Spleen (tissue), 7 donors: Measurements from ENCODE around the gene ACYP1.

Source experiments
- POLR2A ChIP-seq, 3 donors: fragments of 450-650 bp; IDR thresholded peaks; one replicate each; pipeline ENCODE4 v1.5.1; 2017; ENCODE audit warnings: antibody characterized with exemption in 3 of 3, mild to moderate bottlenecking in 1 of 3
- POLR2AphosphoS5 ChIP-seq, 3 donors: sonication (generic); formaldehyde crosslinking; IDR thresholded peaks; one replicate each; pipeline ENCODE4 v1.5.1; 2017; ENCODE audit warnings: antibody characterized with exemption in 3 of 3
- TF ChIP-seq, protein P1 (sequence below), 11 experiments: fragments of 200-600 bp in 7 of 11; fragments of 450-650 bp in 4 of 11; sonication (generic) in 4 of 11; IDR thresholded peaks in 8 of 11; conservative IDR thresholded peaks in 3 of 11; 1 replicate in 7 of 11; 2 replicates in 4 of 11; pipeline versions ENCODE4 v1.4.0 to v1.8.0; 2016 to 2021; ENCODE audit warnings: antibody characterized with exemption in 11 of 11, inconsistent platforms in 4 of 11, mild to moderate bottlenecking in 1 of 11
- donor health status: DM: no; HTN: no; CAD: no; lungs with moderate emphysema.
- donor health status: DM: no; HTN: no; CAD: no.
- donor health status: DM: no; HTN: no; CAD: no.

DNA sequence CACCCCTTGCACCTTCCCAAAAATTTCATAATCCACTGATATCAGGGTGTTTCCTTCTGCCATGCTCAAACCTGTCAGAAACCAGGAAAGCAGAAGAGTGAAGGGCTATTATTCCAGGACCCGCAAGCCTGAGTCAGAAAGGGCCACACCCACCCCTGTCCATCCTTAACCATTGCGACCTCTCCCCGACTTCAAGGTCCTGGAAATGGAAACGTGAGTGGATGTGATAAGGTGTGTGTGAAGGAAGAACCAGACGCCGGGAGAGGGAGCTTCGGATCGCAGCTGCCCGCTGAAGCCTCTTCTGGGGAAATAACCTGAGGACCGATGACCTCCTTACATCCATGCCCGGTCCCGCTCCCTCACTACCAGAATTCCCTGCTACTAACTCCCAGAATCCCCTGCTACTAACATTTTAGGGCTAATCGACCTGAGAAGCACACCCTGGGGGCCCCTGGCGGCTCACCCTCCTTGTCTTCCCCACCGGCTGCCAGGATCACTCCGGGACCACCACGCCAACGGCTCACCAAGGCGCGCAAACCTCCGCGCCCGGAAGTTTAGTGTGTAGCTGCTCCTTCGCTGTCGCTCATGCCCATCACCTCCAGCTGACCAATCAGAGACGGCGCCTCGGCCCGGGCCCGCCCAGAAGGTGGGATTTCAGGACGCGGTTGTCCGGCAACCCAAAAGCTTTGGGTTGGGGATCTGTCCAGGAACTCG, at the start of gene ACYP1:
- TF ChIP-seq POLR2A (IDR thresholded peaks at IDR 0.05) (no peak), POLR2AphosphoS5 (IDR thresholded peaks at IDR 0.05) (peak; percentile 78 to 85 (median 82))
- TF ChIP-seq, protein P1, sequence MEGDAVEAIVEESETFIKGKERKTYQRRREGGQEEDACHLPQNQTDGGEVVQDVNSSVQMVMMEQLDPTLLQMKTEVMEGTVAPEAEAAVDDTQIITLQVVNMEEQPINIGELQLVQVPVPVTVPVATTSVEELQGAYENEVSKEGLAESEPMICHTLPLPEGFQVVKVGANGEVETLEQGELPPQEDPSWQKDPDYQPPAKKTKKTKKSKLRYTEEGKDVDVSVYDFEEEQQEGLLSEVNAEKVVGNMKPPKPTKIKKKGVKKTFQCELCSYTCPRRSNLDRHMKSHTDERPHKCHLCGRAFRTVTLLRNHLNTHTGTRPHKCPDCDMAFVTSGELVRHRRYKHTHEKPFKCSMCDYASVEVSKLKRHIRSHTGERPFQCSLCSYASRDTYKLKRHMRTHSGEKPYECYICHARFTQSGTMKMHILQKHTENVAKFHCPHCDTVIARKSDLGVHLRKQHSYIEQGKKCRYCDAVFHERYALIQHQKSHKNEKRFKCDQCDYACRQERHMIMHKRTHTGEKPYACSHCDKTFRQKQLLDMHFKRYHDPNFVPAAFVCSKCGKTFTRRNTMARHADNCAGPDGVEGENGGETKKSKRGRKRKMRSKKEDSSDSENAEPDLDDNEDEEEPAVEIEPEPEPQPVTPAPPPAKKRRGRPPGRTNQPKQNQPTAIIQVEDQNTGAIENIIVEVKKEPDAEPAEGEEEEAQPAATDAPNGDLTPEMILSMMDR (IDR thresholded peaks at IDR 0.05 in 8 of 11, conservative IDR thresholded peaks at IDR 0.05 in 3 of 11) = no peak
